NT2/D1 (cell line): Measurements from ENCODE around the gene METTL14.

ENCODE experiments used
- YY1 ChIP-seq: IDR thresholded peaks from 2 replicates; pipeline ENCODE4 v1.6.1; 2011; ENCODE audit not compliant: insufficient read length, insufficient read depth
- ZNF274 ChIP-seq: IDR thresholded peaks from 2 replicates; pipeline ENCODE4 v1.6.1; 2011; ENCODE audit warnings: mild to moderate bottlenecking, low read depth, low read length

- TF ChIP-seq ZNF274: no peak
- no peak for TF ChIP-seq YY1
These were observed 54.0 kb downstream of the METTL14 start for GRCh38 chr4:118739022-118739713.
